ENCODE measurements around the gene RASA3. TPM values are rescaled to one million over a fixed set of nuclear protein-coding genes. Genes with fewer than 3 reads are reported as not detected.

The RASA3 gene
- total and polyA plus RNA-seq, 2 donors (not counting 3 experiments of a cell fraction or from before 2014, with no cell fraction given), result 26.5 to 53.8 TPM

DNA sequence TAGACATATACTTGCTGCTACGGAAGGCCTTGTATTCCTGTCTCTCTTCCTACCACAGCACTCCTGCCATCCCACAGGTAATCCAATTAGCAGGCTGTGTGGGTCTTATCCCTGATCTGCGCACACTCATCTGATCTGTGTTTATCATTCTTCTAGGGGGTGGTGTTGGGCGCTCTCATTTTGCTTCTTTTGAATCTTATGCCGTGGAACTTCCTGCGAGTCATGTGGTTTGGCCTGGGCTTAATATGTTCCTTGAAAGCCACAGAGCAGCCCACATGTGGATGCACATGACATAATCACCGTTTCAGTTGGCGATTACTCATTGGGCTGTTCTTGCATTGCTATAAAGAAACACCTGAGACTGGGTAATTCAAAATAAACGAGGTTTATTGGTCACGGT is 7.5 kb downstream of the RASA3 start:
- POLR2A ChIA-PET, result no interaction called here
- no peaks in the 10 kb centered on the region for H3K27me3 ChIP-seq (ENCODE audit: control insufficient read depth in 2 of 2, insufficient read depth in 2 of 2, low read length in 2 of 2)
- TF ChIP-seq MYC (IDR thresholded peaks at IDR 0.05; ENCODE audit: low read depth, low read length), result no peak
- TF ChIP-seq, protein P1, sequence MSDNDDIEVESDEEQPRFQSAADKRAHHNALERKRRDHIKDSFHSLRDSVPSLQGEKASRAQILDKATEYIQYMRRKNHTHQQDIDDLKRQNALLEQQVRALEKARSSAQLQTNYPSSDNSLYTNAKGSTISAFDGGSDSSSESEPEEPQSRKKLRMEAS (IDR thresholded peaks at IDR 0.05; ENCODE audit: insufficient read depth, insufficient read length), result no peak
- TF ChIP-seq POLR2AphosphoS5 (IDR thresholded peaks at IDR 0.05; ENCODE audit: insufficient read depth, low read depth, low read length), result no peak
- TF ChIP-seq, protein P2, sequence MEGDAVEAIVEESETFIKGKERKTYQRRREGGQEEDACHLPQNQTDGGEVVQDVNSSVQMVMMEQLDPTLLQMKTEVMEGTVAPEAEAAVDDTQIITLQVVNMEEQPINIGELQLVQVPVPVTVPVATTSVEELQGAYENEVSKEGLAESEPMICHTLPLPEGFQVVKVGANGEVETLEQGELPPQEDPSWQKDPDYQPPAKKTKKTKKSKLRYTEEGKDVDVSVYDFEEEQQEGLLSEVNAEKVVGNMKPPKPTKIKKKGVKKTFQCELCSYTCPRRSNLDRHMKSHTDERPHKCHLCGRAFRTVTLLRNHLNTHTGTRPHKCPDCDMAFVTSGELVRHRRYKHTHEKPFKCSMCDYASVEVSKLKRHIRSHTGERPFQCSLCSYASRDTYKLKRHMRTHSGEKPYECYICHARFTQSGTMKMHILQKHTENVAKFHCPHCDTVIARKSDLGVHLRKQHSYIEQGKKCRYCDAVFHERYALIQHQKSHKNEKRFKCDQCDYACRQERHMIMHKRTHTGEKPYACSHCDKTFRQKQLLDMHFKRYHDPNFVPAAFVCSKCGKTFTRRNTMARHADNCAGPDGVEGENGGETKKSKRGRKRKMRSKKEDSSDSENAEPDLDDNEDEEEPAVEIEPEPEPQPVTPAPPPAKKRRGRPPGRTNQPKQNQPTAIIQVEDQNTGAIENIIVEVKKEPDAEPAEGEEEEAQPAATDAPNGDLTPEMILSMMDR (IDR thresholded peaks at IDR 0.05; ENCODE audit: extremely low read depth in 1 of 2, insufficient read depth in 1 of 2, low read depth in 1 of 2, low read length in 2 of 2), result no peak
- TF ChIP-seq EZH2 (IDR thresholded peaks at IDR 0.05; ENCODE audit: borderline replicate concordance, low read depth, low read length, severe bottlenecking), result no peak
- TF ChIP-seq FOS (IDR thresholded peaks at IDR 0.05; ENCODE audit: borderline replicate concordance, insufficient read depth, low read length), result peak; percentile 30
- TF ChIP-seq JUN (IDR thresholded peaks at IDR 0.05; ENCODE audit: borderline replicate concordance, insufficient read depth, insufficient read length, low read depth), result no peak
- peak; percentile 28 for TF ChIP-seq GATA2 (IDR thresholded peaks at IDR 0.05; ENCODE audit: insufficient read depth, insufficient read length, low read depth, low read length)
- TF ChIP-seq POLR2A (IDR thresholded peaks at IDR 0.05; ENCODE audit: low read depth, low read length), result no peak
- CTCF ChIA-PET, result no interaction called here
- H3K9ac ChIP-seq (replicated peaks; ENCODE audit: extremely low read depth, insufficient read depth, low read length), result no peak overlapping the region
- H4K20me1 ChIP-seq (replicated peaks; ENCODE audit: control insufficient read depth, extremely low read depth, insufficient read depth, low read length), result no peaks in the 10 kb centered on the region
- no peak overlapping the region for H3K4me3 ChIP-seq (replicated peaks in 1 of 3; ENCODE audit: insufficient read depth in 1 of 3, low read depth in 1 of 3, low read length in 3 of 3)
- peak; percentile 77 for FAIRE-seq
- no peaks in the 10 kb centered on the region for H3K36me3 ChIP-seq (ENCODE audit: control insufficient read depth in 2 of 2, extremely low read depth in 1 of 2, insufficient read depth in 2 of 2, low read length in 2 of 2)
- H3K27ac ChIP-seq (ENCODE audit: insufficient read depth, low read depth, low read length), result no peak overlapping the region
- peaks cover 41% of the 10 kb centered on the region for H3K4me1 ChIP-seq (ENCODE audit: control insufficient read depth, extremely low read depth, insufficient read depth, low read length)
- H3K9me1 ChIP-seq (replicated peaks; ENCODE audit: control insufficient read depth, extremely low read depth, insufficient read depth, low read length), result no peaks in the 10 kb centered on the region
- no peak overlapping the region for H2AFZ ChIP-seq (ENCODE audit: low read depth, low read length)
- no TSS peak for BruUV-seq (replicated peaks)
- no peak overlapping the region for H3K4me2 ChIP-seq (ENCODE audit: insufficient read depth, low read length)
- dilution Hi-C loops (cut with MboI; ENCODE audit: extremely low pct_ligation_motif_present, low sequenced_read_pairs), result no loop called here
- intact Hi-C loops (cut with micrococcal nuclease), result no loop called here
- peaks cover 81% of the 10 kb centered on the region for H3K79me2 ChIP-seq (ENCODE audit: control insufficient read depth, insufficient read depth, low read length)
- H3K9me3 ChIP-seq (replicated peaks; ENCODE audit: control insufficient read depth, insufficient read depth, low read length), result no peaks in the 10 kb centered on the region
- DNase-seq (ENCODE audit: low read depth, low spot score), result no peak

Data from endothelial cell of umbilical vein (primary cell).